ENCODE measurements around the gene STRAP.

STRAP gene

DNA sequence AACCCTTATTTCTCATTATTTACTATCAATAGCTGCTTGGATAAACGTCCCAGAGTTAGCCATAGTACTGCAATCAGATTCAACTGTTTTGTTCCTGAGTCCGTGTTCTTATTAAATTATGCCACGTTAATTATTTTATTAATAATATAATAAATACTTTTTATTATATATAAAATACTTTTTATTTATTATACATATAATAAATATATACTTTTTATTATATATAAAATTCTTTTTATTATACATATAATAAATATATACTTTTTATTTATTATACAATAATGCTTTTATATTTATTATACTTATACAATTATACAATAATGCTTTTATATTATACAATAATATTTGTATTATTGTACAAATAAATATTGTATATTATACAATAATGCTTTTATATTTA is 11.1 kb downstream of the STRAP start:
- Histone ChIP-seq H3K4me2 (ENCODE audit: insufficient read depth, low read length, poor library complexity, severe bottlenecking) (no peak overlapping the region), H3K27me3 (ENCODE audit: control insufficient read depth in 3 of 3, insufficient read depth in 3 of 3, low read depth in 1 of 3, low read length in 3 of 3) (no peaks in the 10 kb centered on the region), H3K18ac (ENCODE audit: low read length) (no peak overlapping the region), H3K79me1 (ENCODE audit: low read depth, low read length) (no peaks in the 10 kb centered on the region), H2AK5ac (ENCODE audit: low read depth, low read length) (no peak overlapping the region), H3K9ac (ENCODE audit: low read depth, low read length, poor library complexity) (no peak overlapping the region), H3K4me3 (ENCODE audit: low read length in 2 of 2) (no peak overlapping the region), H2BK12ac (ENCODE audit: low read length) (no peak overlapping the region), H3K9me3 (replicated peaks in 1 of 2; ENCODE audit: control insufficient read depth in 2 of 2, insufficient read depth in 1 of 2, low read depth in 1 of 2, low read length in 2 of 2) (no peaks in the 10 kb centered on the region), H2BK15ac (ENCODE audit: low read length) (no peak overlapping the region), H3K23ac (ENCODE audit: low read depth, low read length, poor library complexity) (no peak overlapping the region), H3K27ac (replicated peaks; ENCODE audit: low read length) (no peak overlapping the region), H2AFZ (ENCODE audit: low read length) (no peak overlapping the region), H2BK120ac (ENCODE audit: low read depth, low read length) (no peak overlapping the region), H3K4me1 (ENCODE audit: control insufficient read depth in 2 of 2, insufficient read depth in 1 of 2, low read depth in 1 of 2, low read length in 2 of 2) (no peaks in the 10 kb centered on the region), H3K4ac (ENCODE audit: low read length) (no peak overlapping the region), H2BK5ac (ENCODE audit: low read length) (no peak overlapping the region), H4K91ac (ENCODE audit: low read depth, low read length, poor library complexity) (no peak overlapping the region), H3K14ac (ENCODE audit: low read length) (no peak overlapping the region), H3K36me3 (replicated peaks in 1 of 2; ENCODE audit: control insufficient read depth in 2 of 2, insufficient read depth in 2 of 2, low read length in 2 of 2) (peaks cover 12 to 96% of the 10 kb centered on the region in 2 donors), H4K8ac (ENCODE audit: low read depth, low read length) (no peak overlapping the region)
- DNase-seq (ENCODE audit: low spot score), result no peak
- WGBS, 2 donors (ENCODE audit: extremely low coverage in 2 of 2, insufficient read length in 2 of 2, insufficient replicate concordance in 1 of 2), result no CpG with 5 or more reads among the region's 3 CpGs

DNA sequence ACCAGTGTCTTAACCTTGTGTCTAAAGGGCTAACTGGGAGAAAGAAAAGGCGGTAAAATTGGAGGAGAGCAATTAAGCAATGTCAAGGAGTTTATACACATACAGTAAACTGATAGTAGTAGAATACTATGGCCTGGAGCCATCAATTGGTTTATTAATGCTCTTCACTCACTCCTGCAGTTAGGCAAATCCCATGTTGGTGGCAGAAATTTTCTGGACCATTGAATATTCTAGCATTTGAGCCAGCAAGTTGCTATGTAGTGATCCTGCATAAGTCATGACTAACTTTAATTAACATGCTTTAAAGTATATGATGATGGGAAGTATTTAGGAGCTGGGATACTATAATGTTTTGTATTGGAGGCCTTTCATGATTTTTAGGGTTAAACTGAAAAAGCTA is 14.7 kb downstream of the STRAP start:
- Histone ChIP-seq H2BK12ac (ENCODE audit: low read length) (no peak overlapping the region), H3K4ac (ENCODE audit: low read length) (no peak overlapping the region), H3K4me3 (ENCODE audit: low read length in 2 of 2) (no peak overlapping the region), H3K4me2 (ENCODE audit: insufficient read depth, low read length, poor library complexity, severe bottlenecking) (no peak overlapping the region), H2BK5ac (ENCODE audit: low read length) (no peak overlapping the region), H3K79me1 (ENCODE audit: low read depth, low read length) (no peaks in the 10 kb centered on the region), H3K27ac (replicated peaks; ENCODE audit: low read length) (no peak overlapping the region), H3K27me3 (ENCODE audit: control insufficient read depth in 3 of 3, insufficient read depth in 3 of 3, low read depth in 1 of 3, low read length in 3 of 3) (no peaks in the 10 kb centered on the region), H3K23ac (ENCODE audit: low read depth, low read length, poor library complexity) (no peak overlapping the region), H3K18ac (ENCODE audit: low read length) (no peak overlapping the region), H3K14ac (ENCODE audit: low read length) (no peak overlapping the region), H4K91ac (ENCODE audit: low read depth, low read length, poor library complexity) (no peak overlapping the region), H2BK15ac (ENCODE audit: low read length) (no peak overlapping the region), H3K4me1 (ENCODE audit: control insufficient read depth in 2 of 2, insufficient read depth in 1 of 2, low read depth in 1 of 2, low read length in 2 of 2) (no peaks in the 10 kb centered on the region), H2AK5ac (ENCODE audit: low read depth, low read length) (no peak overlapping the region), H3K36me3 (replicated peaks in 1 of 2; ENCODE audit: control insufficient read depth in 2 of 2, insufficient read depth in 2 of 2, low read length in 2 of 2) (peaks cover 20 to 97% of the 10 kb centered on the region in 2 donors), H3K9me3 (replicated peaks in 1 of 2; ENCODE audit: control insufficient read depth in 2 of 2, insufficient read depth in 1 of 2, low read depth in 1 of 2, low read length in 2 of 2) (no peaks in the 10 kb centered on the region), H2BK120ac (ENCODE audit: low read depth, low read length) (no peak overlapping the region), H3K9ac (ENCODE audit: low read depth, low read length, poor library complexity) (no peak overlapping the region), H4K8ac (ENCODE audit: low read depth, low read length) (no peak overlapping the region), H2AFZ (ENCODE audit: low read length) (no peak overlapping the region)
- no peak for DNase-seq (ENCODE audit: low spot score)
- no CpG with 5 or more reads among the region's 1 CpG for WGBS, 2 donors (ENCODE audit: extremely low coverage in 2 of 2, insufficient read length in 2 of 2, insufficient replicate concordance in 1 of 2)

DNA sequence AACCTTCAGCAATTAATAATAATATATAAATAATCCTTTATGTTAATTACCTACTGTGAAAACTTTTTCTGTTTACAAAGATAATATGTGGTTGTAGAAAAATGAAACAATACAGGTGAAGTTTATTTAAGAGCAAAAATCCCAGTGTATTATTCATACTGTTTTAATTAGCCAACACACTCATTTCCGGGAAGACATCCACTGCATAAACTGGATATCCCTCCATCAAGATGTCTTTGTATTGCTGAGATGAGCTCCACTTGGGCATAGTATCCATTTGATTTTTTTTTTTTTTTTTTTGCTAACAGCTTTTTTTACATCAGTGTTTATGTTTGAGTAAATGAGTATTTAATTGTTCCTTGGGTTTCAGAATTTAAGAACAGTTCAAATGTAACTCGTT is 15.2 kb downstream of the STRAP start:
- no peak overlapping the region for H3K4me3 ChIP-seq (ENCODE audit: low read length in 2 of 2)
- no CpG with 5 or more reads among the region's 2 CpGs for WGBS, 2 donors (ENCODE audit: extremely low coverage in 2 of 2, insufficient read length in 2 of 2, insufficient replicate concordance in 1 of 2)
- no peak overlapping the region for H3K18ac ChIP-seq (ENCODE audit: low read length)
- no peak for DNase-seq (ENCODE audit: low spot score)
- H3K27ac ChIP-seq (replicated peaks; ENCODE audit: low read length), result no peak overlapping the region
- H2BK120ac ChIP-seq (ENCODE audit: low read depth, low read length), result no peak overlapping the region
- H3K4me1 ChIP-seq (ENCODE audit: control insufficient read depth in 2 of 2, insufficient read depth in 1 of 2, low read depth in 1 of 2, low read length in 2 of 2), result no peaks in the 10 kb centered on the region
- no peak overlapping the region for H2BK15ac ChIP-seq (ENCODE audit: low read length)
- H2AFZ ChIP-seq (ENCODE audit: low read length), result no peak overlapping the region
- H3K79me1 ChIP-seq (ENCODE audit: low read depth, low read length), result no peaks in the 10 kb centered on the region
- H3K36me3 ChIP-seq (replicated peaks in 1 of 2; ENCODE audit: control insufficient read depth in 2 of 2, insufficient read depth in 2 of 2, low read length in 2 of 2), result peaks cover 21 to 97% of the 10 kb centered on the region in 2 donors
- H3K14ac ChIP-seq (ENCODE audit: low read length), result no peak overlapping the region
- no peak overlapping the region for H3K23ac ChIP-seq (ENCODE audit: low read depth, low read length, poor library complexity)
- H2AK5ac ChIP-seq (ENCODE audit: low read depth, low read length), result no peak overlapping the region
- no peak overlapping the region for H3K9ac ChIP-seq (ENCODE audit: low read depth, low read length, poor library complexity)
- no peaks in the 10 kb centered on the region for H3K27me3 ChIP-seq (ENCODE audit: control insufficient read depth in 3 of 3, insufficient read depth in 3 of 3, low read depth in 1 of 3, low read length in 3 of 3)
- H2BK5ac ChIP-seq (ENCODE audit: low read length), result no peak overlapping the region
- H3K4ac ChIP-seq (ENCODE audit: low read length), result no peak overlapping the region
- H3K4me2 ChIP-seq (ENCODE audit: insufficient read depth, low read length, poor library complexity, severe bottlenecking), result no peak overlapping the region
- H3K9me3 ChIP-seq (replicated peaks in 1 of 2; ENCODE audit: control insufficient read depth in 2 of 2, insufficient read depth in 1 of 2, low read depth in 1 of 2, low read length in 2 of 2), result no peaks in the 10 kb centered on the region
- H2BK12ac ChIP-seq (ENCODE audit: low read length), result no peak overlapping the region
- no peak overlapping the region for H4K8ac ChIP-seq (ENCODE audit: low read depth, low read length)
- H4K91ac ChIP-seq (ENCODE audit: low read depth, low read length, poor library complexity), result no peak overlapping the region

DNA sequence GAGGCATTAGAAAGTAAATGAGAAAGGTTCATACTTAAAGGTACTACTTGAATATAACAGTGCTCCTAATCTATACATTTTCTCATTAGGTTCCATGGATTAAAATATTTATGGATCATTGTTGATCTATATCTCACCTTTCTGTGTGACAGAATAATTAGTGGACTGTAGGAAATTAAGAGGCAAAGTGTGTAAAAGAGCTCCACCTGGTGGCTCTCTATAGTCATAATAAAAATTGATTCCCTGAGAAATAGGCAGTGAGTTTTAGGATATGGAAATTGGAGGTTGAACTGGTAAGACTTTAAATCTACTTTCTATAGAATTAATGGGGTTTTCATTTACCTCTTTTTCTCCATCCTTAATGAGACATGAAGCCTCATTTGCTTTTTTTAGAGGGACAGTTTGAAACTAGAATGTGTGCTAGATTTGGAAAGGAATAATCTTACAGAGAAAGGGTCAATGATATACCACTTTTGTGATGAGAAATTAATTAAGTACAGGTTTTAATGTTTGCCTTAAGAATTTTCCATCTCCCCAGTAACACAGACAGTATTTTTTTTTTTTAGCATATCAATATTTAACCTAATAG is 17.2 kb downstream of the STRAP start:
- Histone ChIP-seq H3K14ac (ENCODE audit: low read length) (no peak overlapping the region), H2AFZ (ENCODE audit: low read length) (no peak overlapping the region), H4K91ac (ENCODE audit: low read depth, low read length, poor library complexity) (no peak overlapping the region), H2BK15ac (ENCODE audit: low read length) (no peak overlapping the region), H3K4me1 (ENCODE audit: control insufficient read depth in 2 of 2, insufficient read depth in 1 of 2, low read depth in 1 of 2, low read length in 2 of 2) (no peaks in the 10 kb centered on the region), H3K36me3 (replicated peaks in 1 of 2; ENCODE audit: control insufficient read depth in 2 of 2, insufficient read depth in 2 of 2, low read length in 2 of 2) (peaks cover 19 to 100% of the 10 kb centered on the region in 2 donors), H3K27ac (replicated peaks; ENCODE audit: low read length) (no peak overlapping the region), H3K4me3 (ENCODE audit: low read length in 2 of 2) (no peak overlapping the region), H3K4me2 (ENCODE audit: insufficient read depth, low read length, poor library complexity, severe bottlenecking) (no peak overlapping the region), H3K18ac (ENCODE audit: low read length) (no peak overlapping the region), H4K8ac (ENCODE audit: low read depth, low read length) (no peak overlapping the region), H3K23ac (ENCODE audit: low read depth, low read length, poor library complexity) (no peak overlapping the region), H3K4ac (ENCODE audit: low read length) (no peak overlapping the region), H3K9ac (ENCODE audit: low read depth, low read length, poor library complexity) (no peak overlapping the region), H3K79me1 (ENCODE audit: low read depth, low read length) (no peaks in the 10 kb centered on the region), H3K27me3 (ENCODE audit: control insufficient read depth in 3 of 3, insufficient read depth in 3 of 3, low read depth in 1 of 3, low read length in 3 of 3) (no peaks in the 10 kb centered on the region), H2BK120ac (ENCODE audit: low read depth, low read length) (no peak overlapping the region), H2BK5ac (ENCODE audit: low read length) (no peak overlapping the region), H2AK5ac (ENCODE audit: low read depth, low read length) (no peak overlapping the region), H3K9me3 (replicated peaks in 1 of 2; ENCODE audit: control insufficient read depth in 2 of 2, insufficient read depth in 1 of 2, low read depth in 1 of 2, low read length in 2 of 2) (no peaks in the 10 kb centered on the region), H2BK12ac (ENCODE audit: low read length) (no peak overlapping the region)
- DNase-seq (ENCODE audit: low spot score), result no peak

Measured in neuronal stem cell (in vitro differentiated cells).